ENCODE measurements around the gene LINGO1. TPM values are rescaled to one million over a fixed set of nuclear protein-coding genes. Genes with fewer than 3 reads are reported as not detected.

Gene LINGO1
- total RNA-seq, 1 donor from 2014 or later = 4.5 TPM

DNA sequence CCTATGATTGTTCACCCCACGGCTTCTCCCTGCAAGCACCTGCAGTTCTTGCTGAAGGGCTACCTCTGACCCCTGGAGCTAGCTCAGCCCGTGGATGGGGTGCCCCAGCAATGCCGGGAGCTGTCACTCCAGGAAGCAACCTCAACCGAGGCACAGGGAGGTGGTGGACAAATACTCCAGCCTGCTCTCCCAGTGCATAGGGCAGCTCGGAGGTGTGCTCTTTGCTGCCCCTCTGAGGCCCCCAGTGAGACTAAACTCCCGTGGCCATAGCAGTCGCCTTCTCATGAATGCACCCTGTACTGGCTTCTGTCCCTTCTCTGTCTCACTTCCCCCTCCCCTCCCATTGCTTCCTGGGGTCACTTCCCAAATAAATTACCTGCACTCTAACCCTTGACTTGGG is 48.5 kb downstream of the LINGO1 start:
- Histone ChIP-seq H4K20me1 (ENCODE audit: insufficient read depth, low read length) (no peaks in the 10 kb centered on the region), H3K4me1 (ENCODE audit: insufficient read depth, low read length) (no peaks in the 10 kb centered on the region), H3K9ac (ENCODE audit: low read length) (no peak overlapping the region), H3K4me3 (ENCODE audit: insufficient read depth, low read depth, low read length) (no peak overlapping the region), H3K9me3 (ENCODE audit: insufficient read depth, low read depth, low read length) (no peaks in the 10 kb centered on the region), H3K27me3 (ENCODE audit: insufficient read depth, low read length) (peaks cover 2% of the 10 kb centered on the region), H3K79me2 (ENCODE audit: insufficient read depth, low read length) (no peaks in the 10 kb centered on the region), H2AFZ (ENCODE audit: low read depth, low read length) (no peak overlapping the region), H3K27ac (ENCODE audit: low read depth, low read length) (no peak overlapping the region), H3K36me3 (ENCODE audit: insufficient read depth, low read length) (no peaks in the 10 kb centered on the region), H3K4me2 (ENCODE audit: low read length) (no peak overlapping the region)
- Mint-ChIP-seq H3K27ac (ENCODE audit: unreplicated experiment) (no peak overlapping the region), H3K9me3 (ENCODE audit: unreplicated experiment) (peaks cover 2% of the 10 kb centered on the region), H3K4me3 (ENCODE audit: unreplicated experiment) (no peak overlapping the region), H3K36me3 (ENCODE audit: low read depth, unreplicated experiment) (no peaks in the 10 kb centered on the region), H3K27me3 (ENCODE audit: low read depth, unreplicated experiment) (peaks cover 46% of the 10 kb centered on the region), H3K4me1 (ENCODE audit: low read depth, unreplicated experiment) (no peaks in the 10 kb centered on the region)
- DNase-seq (ENCODE audit: low read depth) (no peak), FAIRE-seq (no peak)
- TF ChIP-seq, protein P1, sequence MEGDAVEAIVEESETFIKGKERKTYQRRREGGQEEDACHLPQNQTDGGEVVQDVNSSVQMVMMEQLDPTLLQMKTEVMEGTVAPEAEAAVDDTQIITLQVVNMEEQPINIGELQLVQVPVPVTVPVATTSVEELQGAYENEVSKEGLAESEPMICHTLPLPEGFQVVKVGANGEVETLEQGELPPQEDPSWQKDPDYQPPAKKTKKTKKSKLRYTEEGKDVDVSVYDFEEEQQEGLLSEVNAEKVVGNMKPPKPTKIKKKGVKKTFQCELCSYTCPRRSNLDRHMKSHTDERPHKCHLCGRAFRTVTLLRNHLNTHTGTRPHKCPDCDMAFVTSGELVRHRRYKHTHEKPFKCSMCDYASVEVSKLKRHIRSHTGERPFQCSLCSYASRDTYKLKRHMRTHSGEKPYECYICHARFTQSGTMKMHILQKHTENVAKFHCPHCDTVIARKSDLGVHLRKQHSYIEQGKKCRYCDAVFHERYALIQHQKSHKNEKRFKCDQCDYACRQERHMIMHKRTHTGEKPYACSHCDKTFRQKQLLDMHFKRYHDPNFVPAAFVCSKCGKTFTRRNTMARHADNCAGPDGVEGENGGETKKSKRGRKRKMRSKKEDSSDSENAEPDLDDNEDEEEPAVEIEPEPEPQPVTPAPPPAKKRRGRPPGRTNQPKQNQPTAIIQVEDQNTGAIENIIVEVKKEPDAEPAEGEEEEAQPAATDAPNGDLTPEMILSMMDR (IDR thresholded peaks at IDR 0.05; ENCODE audit: insufficient read depth, low read depth, low read length) = no peak
- no peak for TF ChIP-seq EZH2 (IDR thresholded peaks at IDR 0.05; ENCODE audit: insufficient read depth, low read length)

DNA sequence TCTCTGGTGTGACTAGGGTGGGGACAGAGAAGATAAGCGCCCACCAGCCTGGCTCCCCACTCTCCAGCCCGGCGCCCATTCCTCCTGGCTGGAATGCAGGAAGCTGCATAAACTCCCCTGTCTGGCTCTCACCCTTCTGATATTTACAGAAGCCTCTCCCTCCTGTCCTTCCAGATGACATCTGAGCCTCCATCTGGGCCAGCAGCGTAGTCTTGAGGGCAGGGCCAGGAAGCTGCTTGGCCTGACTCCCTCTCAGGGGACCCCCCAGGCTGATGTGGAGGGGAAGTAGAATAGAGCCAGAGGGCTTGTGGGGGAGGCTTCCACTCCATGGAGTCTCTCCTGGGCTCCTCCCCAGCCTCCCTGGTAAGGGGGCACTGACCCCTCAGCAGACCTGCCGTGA is 49.9 kb downstream of the LINGO1 start:
- H3K4me1 Mint-ChIP-seq (ENCODE audit: low read depth, unreplicated experiment) = no peaks in the 10 kb centered on the region
- H3K27ac Mint-ChIP-seq (ENCODE audit: unreplicated experiment) = no peak overlapping the region
- Histone ChIP-seq H3K4me1 (ENCODE audit: insufficient read depth, low read length) (no peaks in the 10 kb centered on the region), H3K9me3 (ENCODE audit: insufficient read depth, low read depth, low read length) (no peaks in the 10 kb centered on the region), H3K4me2 (ENCODE audit: low read length) (no peak overlapping the region), H3K9ac (ENCODE audit: low read length) (no peak overlapping the region), H3K36me3 (ENCODE audit: insufficient read depth, low read length) (no peaks in the 10 kb centered on the region), H3K4me3 (ENCODE audit: insufficient read depth, low read depth, low read length) (no peak overlapping the region), H3K27me3 (ENCODE audit: insufficient read depth, low read length) (no peaks in the 10 kb centered on the region), H3K27ac (ENCODE audit: low read depth, low read length) (no peak overlapping the region), H4K20me1 (ENCODE audit: insufficient read depth, low read length) (no peaks in the 10 kb centered on the region), H2AFZ (ENCODE audit: low read depth, low read length) (no peak overlapping the region), H3K79me2 (ENCODE audit: insufficient read depth, low read length) (no peaks in the 10 kb centered on the region)
- no peak overlapping the region for H3K4me3 Mint-ChIP-seq (ENCODE audit: unreplicated experiment)
- peaks cover 2% of the 10 kb centered on the region for H3K9me3 Mint-ChIP-seq (ENCODE audit: unreplicated experiment)
- TF ChIP-seq EZH2 (IDR thresholded peaks at IDR 0.05; ENCODE audit: insufficient read depth, low read length) = no peak
- TF ChIP-seq, protein P1 (IDR thresholded peaks at IDR 0.05; ENCODE audit: insufficient read depth, low read depth, low read length) = no peak
- H3K27me3 Mint-ChIP-seq (ENCODE audit: low read depth, unreplicated experiment) = peaks cover 50% of the 10 kb centered on the region
- H3K36me3 Mint-ChIP-seq (ENCODE audit: low read depth, unreplicated experiment) = no peaks in the 10 kb centered on the region
- no peak for FAIRE-seq
- DNase-seq (ENCODE audit: low read depth) = no peak

DNA sequence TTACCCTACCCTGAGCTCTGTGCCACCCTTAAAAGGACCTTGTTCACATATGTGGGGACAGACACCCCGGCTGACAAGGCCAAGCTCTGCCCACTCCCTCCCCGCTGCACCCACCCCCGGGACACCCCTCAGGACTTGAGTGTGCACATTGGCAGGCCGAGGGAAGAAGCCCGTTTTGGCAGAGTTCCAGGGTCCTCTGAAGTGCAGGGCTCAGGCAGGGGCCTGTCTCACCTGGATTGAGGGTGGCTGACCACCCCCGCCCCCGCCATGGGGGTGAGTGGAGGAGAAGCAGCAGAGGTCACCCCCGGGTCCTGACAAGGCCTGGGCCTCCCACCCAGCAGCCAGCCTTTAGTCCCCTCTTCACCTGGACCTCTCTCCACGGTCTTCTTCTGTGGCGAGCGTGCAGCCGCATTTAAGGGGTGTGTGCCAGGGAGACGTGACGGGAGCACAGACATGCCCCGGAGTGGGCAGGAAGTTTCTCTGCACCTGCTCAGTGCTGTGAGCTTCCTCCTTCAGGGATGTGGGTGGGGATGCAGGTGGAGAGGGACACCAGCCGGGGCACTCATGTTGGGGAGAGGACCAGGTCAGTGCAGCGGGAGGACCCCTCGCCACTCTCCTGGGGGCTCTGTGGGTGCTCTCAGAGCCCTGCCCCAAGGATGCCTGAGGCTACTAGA is 50.7 kb downstream of the LINGO1 start:
- H3K9me3 ChIP-seq (ENCODE audit: insufficient read depth, low read depth, low read length) = no peaks in the 10 kb centered on the region
- FAIRE-seq = no peak
- H3K4me1 ChIP-seq (ENCODE audit: insufficient read depth, low read length) = no peaks in the 10 kb centered on the region
- no peaks in the 10 kb centered on the region for H3K4me1 Mint-ChIP-seq (ENCODE audit: low read depth, unreplicated experiment)
- no peak overlapping the region for H3K4me2 ChIP-seq (ENCODE audit: low read length)
- no peak overlapping the region for H3K27ac Mint-ChIP-seq (ENCODE audit: unreplicated experiment)
- H3K36me3 ChIP-seq (ENCODE audit: insufficient read depth, low read length) = no peaks in the 10 kb centered on the region
- TF ChIP-seq EZH2 (IDR thresholded peaks at IDR 0.05; ENCODE audit: insufficient read depth, low read length) = no peak
- TF ChIP-seq, protein P1 (IDR thresholded peaks at IDR 0.05; ENCODE audit: insufficient read depth, low read depth, low read length) = no peak
- no peak overlapping the region for H2AFZ ChIP-seq (ENCODE audit: low read depth, low read length)
- no peaks in the 10 kb centered on the region for H3K79me2 ChIP-seq (ENCODE audit: insufficient read depth, low read length)
- H3K4me3 ChIP-seq (ENCODE audit: insufficient read depth, low read depth, low read length) = no peak overlapping the region
- no peak overlapping the region for H3K27ac ChIP-seq (ENCODE audit: low read depth, low read length)
- no peak overlapping the region for H3K4me3 Mint-ChIP-seq (ENCODE audit: unreplicated experiment)
- peaks cover 2% of the 10 kb centered on the region for H3K9me3 Mint-ChIP-seq (ENCODE audit: unreplicated experiment)
- H3K27me3 Mint-ChIP-seq (ENCODE audit: low read depth, unreplicated experiment) = peaks cover 56% of the 10 kb centered on the region
- no peaks in the 10 kb centered on the region for H4K20me1 ChIP-seq (ENCODE audit: insufficient read depth, low read length)
- no peak overlapping the region for H3K9ac ChIP-seq (ENCODE audit: low read length)
- no peaks in the 10 kb centered on the region for H3K36me3 Mint-ChIP-seq (ENCODE audit: low read depth, unreplicated experiment)
- H3K27me3 ChIP-seq (ENCODE audit: insufficient read depth, low read length) = no peaks in the 10 kb centered on the region
- DNase-seq (ENCODE audit: low read depth) = no peak
